D721Med (cell line): ENCODE data around the gene TTC33.
"Not testable (repeated sequence)": the region's sequence is repeated elsewhere in the genome, so short reads cannot be mapped to it uniquely, and the experiment has no call there.

ENCODE experiments used
- DNase-seq: peaks from one replicate; pipeline ENCODE4 v3.0.0; 2011; ENCODE audit warnings: low spot score; ENCODE audit not compliant: insufficient read length
- FAIRE-seq: peaks from 2 replicates; lab custom pipeline; 2011; peaks lifted over from hg19 to GRCh38; lab: Jason Lieb, UNC
- CTCF ChIP-seq: IDR thresholded peaks from 2 replicates; pipeline ENCODE4 v1.5.1; 2012; ENCODE audit warnings: mild to moderate bottlenecking, control low read depth; ENCODE audit not compliant: insufficient read depth; ENCODE audit errors: missing control alignments

TTC33 gene

GRCh38 chr5:40733879-40734563 lies 21.7 kb downstream of the TTC33 start:
- DNase-seq: no peak
- TF ChIP-seq CTCF: no peak
- FAIRE-seq: no peak

GRCh38 chr5:40733434-40733833 lies 22.3 kb downstream of the TTC33 start:
- no peak for DNase-seq
- FAIRE-seq: peak; percentile 51
- TF ChIP-seq CTCF: no peak

GRCh38 chr5:40722497-40722911 lies 33.3 kb downstream of the TTC33 start:
- FAIRE-seq, DNase-seq: not testable (repeated sequence)

- no peak for TF ChIP-seq CTCF
- FAIRE-seq (no peak), DNase-seq (no peak)
These were observed 35.7 kb downstream of the TTC33 start for GRCh38 chr5:40720069-40720468.

- FAIRE-seq: no peak
- TF ChIP-seq CTCF: no peak
- DNase-seq: no peak
These were observed 38.5 kb downstream of the TTC33 start for GRCh38 chr5:40717281-40717680.

GRCh38 chr5:40716590-40716989 lies 39.2 kb downstream of the TTC33 start:
- TF ChIP-seq CTCF: no peak
- FAIRE-seq (no peak), DNase-seq (no peak)

GRCh38 chr5:40716000-40716399 lies 39.8 kb downstream of the TTC33 start:
- FAIRE-seq (no peak), DNase-seq (no peak)
- TF ChIP-seq CTCF: no peak
